DMS79 (cell line): ENCODE measurements around the gene AHRR.
"Not testable (repeated sequence)": the region's sequence is repeated elsewhere in the genome, so short reads cannot be mapped to it uniquely, and the experiment has no call there.

Experiments used
- DNase-seq: peaks from one replicate; lab custom pipeline; 2025; lab: John Stamatoyannopoulos, UW

The AHRR gene

DNA sequence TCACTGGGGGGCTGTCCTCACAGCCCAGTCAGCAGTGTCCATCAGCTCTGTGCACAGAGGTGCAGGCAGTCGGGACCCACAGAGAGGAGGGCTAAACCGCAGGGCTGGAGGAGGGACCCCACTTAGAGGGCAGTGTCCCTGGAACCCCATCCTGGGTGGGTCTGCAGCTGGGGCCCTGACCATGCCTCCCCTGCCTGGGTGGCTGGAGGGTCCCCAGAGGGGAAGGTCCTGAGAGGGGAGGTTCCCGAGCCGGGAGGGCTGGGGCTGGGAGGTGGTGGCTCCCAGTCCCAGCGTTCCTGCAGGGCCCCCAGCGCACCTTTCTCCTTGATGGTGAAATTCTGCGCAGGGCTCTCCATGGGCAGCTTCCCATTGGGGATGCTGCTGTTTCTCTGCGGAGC, 154.2 kb downstream of the AHRR start:
- no peak for DNase-seq

DNA sequence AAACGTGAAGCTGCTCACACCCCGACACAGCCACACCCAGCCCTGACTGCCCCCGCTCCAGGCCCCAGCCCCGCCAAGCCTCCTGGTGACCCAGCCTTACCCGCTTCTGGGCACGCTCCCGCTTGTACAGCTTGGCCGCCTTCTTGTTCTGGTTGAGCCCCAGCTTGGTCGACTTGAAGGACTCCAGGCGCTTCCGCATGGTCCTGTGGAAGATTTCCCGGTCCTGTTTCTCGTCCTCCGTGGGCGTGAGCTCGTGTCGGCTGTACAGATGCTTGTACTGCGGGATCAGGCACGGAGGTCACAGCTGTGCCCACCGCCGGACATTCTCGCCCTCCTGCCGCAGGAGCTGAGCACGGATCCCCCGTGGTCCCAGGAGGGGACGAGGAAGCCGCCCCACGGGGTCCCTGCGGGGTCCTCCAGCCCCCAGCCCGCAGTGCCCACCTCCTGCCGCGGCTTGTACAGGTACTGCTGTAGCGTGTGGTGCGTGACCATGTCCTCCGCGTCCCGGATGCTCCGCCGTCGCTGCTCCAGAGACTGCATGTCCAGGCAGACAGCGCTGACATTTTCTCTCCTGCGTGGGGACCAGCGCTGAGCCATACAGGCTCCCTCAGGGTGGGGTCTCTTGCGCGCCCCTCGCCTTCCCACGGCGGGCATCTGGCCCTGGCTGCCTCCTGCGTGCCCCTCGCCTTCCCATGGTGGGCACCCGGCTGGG, 154.7 kb downstream of the AHRR start:
- DNase-seq, result no peak

DNA sequence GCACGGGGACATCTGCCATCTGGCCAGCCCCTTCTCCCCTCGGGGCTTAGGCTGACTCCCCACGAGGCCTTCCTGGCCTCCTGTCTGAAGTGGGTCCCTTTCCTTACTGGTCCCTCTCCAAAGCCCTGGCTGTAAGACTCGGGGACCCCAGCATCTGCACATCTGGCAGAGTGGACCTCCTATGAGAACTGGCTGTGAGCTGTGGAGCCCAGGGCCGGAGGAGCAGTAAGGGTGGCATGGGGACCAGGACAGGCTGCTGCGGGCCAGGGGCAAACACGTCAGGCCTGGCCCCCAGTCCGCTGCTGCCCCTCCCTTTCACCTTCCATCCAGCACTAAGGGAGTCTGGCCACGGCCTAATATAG, 155.3 kb downstream of the AHRR start:
- no peak for DNase-seq

DNA sequence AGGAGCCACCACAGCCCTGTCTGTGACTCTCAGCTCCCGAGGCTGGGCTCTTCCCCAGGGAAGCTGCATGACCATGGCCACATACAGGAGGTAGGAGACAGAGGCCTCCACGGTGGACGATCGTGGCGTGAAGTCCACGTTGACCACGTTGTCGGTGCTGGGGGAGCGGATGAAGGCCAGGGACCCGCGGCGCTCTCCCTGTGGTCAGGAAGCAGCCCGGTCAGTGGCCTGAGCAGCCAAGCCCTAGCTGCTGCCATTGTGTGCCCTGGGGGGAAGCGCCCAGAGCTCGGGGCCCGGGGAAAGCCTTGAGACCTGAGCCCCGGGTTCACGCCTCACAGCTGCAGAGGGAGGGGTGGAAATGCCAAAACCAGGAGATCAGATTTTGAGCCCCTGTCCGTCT, 155.7 kb downstream of the AHRR start:
- DNase-seq, result no peak

DNA sequence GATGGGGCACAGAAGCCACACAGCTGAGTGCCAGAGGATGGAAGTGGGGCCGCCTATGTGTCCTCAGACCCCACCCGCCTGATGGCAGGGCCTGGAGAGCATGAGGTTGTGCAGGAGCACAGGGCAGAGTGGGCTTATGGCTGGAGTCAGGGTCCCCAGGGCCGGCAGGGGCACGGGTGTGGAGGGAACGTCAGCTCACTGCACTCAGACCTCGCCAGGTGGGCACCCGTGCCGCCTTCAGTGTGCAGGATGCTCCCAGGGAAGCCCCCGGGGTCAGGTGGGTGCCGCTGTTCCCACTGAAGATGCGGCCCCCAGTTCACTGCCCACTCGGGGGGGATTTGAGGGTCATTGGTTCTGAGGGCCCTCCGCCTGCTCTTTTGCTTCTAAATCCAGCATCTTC, 156.4 kb downstream of the AHRR start:
- DNase-seq, result no peak

DNA sequence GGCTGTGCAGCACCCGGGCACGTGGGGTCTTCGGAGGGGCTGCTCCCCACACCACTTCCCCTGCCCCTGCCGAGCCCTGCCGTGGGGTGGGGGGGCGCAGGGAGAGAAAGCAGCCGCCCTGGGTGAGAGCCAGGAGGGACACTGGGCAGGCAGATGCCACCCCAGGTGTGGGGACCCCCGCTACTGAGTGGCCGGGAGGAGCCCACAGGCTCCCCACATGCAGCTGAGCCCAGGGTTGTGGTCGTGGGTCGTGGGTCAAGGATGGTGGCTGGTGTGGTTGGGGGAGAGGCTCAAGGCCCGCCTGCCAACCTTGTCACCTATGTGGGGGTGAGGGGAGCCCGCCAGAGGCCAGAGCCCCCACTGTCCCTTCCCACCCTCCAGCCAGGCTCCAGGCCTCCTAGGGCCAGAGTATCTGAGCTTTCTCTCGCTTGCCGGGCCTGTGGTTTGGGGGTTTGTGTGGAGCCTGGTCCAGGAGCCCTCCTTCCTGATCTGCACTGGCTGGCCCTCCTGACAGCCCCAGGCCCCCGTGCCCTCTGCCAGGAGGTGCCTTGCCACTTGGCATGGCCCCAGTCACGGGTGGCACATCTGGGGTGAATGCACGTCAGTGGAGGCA, 157.0 kb downstream of the AHRR start:
- no peak for DNase-seq

DNA sequence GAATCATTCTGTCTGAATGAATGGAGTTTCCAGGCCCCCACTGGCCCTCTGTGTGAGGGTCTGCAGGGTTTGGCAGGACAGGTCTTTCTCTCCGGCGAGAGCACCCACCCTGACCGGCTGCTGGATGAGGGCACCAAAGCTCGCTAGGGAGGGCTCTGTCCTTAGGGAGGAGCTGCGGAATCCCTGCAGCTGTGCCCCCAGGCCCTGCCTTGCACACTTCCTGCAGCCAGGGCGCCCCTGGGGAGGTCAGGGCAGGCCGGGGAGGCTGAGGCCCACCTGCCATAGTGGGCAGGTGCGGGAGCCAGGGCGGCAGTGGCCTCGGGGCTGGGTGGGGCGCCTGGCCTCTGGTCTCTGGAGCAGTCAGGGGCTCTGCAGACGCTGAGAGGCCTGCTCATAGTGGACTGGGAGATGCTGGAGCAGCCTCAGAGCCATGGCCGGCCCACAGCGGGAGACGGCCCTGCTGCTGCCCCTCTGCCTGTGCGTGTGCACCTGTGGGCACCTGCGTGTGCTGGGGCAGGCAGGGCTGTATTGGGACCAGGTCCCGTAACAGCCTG, 157.5 kb downstream of the AHRR start:
- DNase-seq, result no peak

DNA sequence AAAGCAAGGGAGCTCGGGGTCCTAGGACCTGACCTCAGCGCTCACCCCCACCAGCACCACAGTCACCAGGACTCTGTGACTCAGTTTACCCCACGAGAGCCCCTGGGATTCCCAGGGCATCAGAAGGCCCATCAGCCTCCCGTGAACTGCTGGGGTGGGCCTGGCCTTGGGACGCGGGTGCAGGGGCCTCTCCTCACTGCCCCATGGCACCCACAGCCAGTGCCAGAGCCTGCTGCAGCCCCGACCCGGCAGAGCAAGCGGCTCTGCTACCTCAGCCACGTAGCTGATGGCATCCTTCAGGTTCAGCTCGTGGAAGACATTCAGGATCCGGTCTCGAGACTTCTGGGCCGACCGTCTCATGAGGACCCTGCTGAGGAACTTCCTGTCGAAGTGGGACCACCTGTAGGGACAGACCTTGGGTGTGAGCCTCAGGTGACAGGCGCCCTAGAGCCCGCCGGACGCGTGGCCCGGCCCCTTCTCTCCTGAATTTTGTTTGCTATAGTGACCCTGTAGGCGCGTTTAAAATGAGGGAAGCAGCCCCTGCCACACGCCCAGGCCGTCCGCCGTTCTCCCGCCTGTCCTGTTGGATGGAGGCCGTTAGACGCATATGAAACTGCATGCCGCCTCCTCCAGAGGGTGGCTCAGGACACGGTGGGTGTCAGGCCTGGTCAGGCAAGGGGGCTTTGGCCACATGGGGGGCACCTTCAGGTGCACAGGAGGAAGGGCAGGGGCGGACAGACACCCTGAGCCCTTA, 158.2 kb downstream of the AHRR start:
- no peak for DNase-seq

DNA sequence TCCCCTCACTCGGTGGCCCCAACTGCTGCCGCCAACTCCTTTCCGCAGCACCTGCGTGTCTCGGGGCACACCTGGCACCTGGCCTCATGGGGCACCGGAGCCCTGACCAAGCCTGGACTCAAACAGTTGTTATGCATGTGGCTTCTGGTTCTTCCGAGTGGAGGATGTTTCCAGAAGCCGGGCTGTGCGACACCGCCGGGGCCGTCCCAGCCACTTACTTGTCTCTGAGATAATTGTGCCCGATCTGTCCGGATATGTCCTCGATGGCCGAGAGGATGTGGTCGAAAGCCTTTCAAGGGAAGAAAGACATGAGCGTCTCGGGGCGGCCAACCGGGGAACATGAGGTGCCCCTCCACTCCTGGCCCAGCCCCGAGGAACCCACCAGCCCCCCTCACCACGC, 159.8 kb downstream of the AHRR start:
- no peak for DNase-seq

DNA sequence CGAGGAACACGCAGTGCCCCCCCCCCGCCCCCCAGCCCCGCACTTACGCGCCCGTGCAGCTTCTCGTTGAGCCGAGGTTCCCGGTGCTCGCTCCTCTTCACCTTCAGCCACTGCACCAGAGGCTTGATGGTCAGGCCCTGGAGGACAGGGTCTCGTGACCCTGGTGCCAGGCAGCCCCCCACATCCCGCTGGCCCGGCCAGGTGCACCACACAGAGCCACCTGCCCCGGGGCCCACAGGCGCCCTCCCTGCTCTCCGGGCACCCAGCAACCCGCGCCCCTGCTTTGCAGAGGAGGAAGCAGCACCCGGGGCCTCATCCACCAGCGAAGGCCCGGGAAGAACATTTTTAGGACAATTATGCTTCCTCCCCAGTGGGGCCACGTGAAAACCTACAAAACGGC, 160.5 kb downstream of the AHRR start:
- no peak for DNase-seq

DNA sequence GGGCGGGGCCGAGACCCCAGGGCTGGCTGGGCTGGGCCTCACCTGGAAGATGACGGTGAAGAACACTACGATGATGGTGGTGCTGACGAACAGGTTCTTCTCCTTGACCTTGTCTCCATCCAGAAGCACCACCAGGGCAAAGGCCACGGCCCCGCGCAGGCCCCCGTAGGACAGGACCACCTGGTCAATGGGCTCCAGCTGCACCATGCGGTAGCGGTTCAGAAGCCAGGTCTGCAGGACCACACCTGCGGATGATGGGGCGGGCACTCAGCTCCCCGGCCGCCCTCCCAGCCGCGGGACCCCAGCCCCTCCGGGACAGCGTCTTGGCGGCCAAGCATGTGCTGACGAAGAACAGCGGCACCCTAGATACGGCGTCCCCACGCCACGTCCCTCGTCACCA, 161.0 kb downstream of the AHRR start:
- no peak for DNase-seq

DNA sequence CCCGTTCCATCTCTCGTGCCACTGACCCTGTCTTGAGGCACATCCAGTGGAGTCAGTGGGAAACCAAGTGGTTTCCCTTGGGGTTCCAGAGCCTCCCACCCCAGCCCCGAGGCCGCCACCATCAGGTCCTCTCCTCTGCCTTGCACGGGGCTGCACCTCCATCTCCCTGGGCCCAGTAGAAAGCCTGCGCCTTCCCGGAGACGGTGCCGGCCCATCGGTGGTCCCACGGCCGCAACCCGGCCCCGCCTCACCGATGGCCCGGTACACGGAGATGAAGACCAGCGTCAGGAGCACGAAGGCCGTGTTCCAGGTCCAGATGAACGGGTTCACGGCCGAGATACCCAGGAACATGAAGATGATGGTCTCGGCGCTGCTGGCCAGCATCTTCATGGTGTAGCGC, 161.5 kb downstream of the AHRR start:
- no peak for DNase-seq

DNA sequence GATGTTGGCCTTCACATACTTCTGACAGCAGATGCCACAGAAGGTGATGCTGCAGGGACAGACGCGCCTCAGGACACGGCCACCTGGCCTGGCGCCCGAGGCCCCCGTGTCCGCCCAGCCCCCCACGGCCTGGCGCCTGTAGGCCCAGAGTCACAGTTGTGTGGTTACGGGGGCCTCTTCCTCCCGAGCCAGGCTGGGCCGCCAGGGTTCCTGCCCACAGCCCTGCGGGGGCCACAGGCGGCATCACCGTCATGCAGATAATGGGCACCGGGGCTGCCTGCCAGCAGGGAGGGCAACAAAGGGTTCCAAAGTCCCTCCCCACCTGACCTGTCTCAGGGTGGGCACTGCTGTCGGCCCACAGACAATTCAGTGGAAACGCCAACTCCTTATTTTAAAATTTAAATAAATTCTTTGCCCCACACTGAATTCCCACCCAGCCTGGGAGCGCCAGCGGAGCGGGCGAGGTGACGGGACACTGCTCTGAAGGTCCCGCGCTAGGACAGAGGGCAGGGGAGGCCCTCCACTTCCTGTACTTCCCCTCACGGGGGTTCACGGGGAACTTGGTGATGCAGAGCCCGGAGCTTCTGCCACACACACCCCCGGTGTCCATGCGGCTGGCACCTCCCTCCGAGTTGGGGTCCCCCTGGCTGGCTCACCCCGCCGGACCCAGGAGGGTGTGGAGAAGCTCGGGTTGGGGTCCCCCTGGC, 162.1 kb downstream of the AHRR start:
- DNase-seq, result no peak

DNA sequence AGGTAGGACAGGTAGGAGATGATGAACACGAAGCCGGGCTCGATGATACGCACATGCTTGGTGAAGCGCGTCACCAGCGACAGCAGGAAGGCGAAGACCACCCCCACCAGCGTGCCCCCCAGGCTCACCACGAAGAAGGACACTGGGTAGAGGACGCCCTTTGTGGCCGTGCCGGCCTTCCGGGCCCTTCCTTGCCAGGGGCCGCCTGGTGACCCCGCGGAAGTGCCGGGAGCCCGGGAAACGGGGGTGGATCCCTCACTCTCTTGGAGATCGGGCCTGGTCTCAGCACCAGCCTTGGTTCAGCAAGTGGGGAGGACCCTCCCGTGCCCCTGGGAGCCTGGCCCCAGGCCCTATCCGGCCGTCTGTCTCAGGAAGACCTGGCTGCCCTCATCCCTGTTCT, 163.0 kb downstream of the AHRR start:
- DNase-seq, result no peak

DNA sequence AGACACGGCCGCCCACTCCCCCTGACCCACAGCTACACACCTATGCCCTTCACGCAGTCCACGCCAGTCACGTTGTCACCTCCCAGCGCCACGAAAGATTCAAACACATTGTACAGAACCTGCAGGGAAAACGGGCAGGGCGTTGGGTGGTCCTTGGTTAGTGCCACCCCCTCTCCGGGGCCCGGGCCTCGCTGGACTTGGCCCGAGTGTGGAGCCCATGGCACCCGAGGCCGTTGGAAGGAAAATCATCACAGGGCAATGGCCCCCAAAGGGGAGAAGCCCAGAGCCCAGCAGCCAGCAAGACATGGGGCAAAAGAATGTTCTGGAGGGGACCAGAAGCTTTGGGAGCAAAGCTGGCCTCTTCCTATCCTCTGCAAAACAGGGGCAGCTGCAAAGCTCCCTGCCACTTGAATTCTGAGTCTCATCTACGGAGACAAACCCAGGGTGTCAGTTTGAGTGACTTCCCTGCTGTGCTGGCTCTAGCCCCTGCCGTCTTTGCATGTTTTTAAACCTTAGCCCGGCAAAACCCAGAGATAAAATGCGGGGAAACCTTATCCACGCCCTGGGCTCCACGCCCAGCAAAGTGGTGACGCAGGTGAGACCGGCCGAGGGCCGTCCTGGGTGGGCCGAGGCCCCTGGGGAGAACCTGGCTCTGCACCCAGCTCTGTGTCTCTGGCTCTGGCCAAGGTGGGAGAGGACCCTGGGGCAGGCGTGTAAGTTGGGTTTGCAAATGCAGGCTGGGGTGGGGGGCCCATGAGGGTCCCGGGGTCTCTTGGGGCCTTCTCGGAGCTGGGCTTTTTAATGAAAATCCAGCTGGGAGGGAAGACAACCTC, 163.8 kb downstream of the AHRR start:
- DNase-seq, result no peak

DNA sequence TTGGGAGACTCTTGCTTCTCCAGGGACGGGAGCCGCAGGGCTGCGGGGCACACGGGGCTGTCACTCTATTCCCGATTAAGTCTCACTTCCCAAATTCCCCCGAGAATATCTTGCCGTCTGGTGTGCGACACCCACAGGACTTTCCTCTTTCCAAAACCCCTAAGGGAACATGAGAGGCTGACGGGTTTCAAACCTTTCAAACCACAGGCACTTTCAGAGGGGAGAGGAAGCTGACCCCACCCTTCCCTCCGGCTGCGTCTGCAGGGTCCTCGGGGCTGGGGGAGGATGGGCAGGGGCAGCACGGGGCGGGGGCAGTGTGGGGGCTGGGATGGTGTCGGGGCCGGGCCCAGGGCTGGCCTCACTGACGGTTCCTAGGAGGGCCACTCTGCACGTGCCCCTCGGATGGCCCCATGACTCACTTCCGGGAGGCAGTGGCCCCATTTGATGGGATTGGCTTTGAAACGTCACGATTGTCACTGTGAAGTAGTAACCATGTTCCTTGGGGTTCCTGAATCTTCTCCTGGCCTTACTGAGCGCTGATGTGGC, 164.5 kb downstream of the AHRR start:
- no peak for DNase-seq

DNA sequence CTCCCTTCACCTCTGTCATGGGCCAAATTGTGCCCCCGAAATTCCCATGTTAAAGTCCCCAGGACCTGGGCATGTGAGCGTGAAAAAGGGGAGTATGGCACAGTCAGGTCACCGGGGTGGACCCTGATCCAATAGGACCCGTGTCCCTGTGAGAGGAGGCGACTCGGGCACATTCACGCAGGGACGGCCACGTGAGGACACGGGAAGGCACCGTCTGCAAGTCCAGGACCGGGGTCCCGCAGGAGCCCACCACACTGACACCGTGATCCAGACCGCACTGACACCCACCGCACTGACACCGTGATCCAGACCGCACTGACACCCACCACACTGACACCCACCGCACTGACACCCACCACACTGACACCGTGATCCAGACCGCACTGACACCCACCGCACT, 165.1 kb downstream of the AHRR start:
- DNase-seq, result not testable (repeated sequence)
